HEK293 (cell line): ENCODE results near the gene TP63.

Source experiments
- CTCF ChIA-PET: fragments of 350-600 bp; formaldehyde crosslinking; extraction: SDS; loops from one replicate; lab custom pipeline; 2021; ENCODE audit warnings: antibody characterized with exemption; lab: Yijun Ruan, JAX
- POLR2A ChIA-PET: fragments of 300-600 bp; formaldehyde crosslinking; extraction: SDS; loops from one replicate; lab custom pipeline; 2020; ENCODE audit warnings: antibody characterized with exemption, inconsistent platforms; lab: Yijun Ruan, JAX
- H3K27ac ChIP-seq: fragments of 200-500 bp; sonication (Bioruptor generic); 2 replicates; pipeline ENCODE4 v1.5.1; 2014; ENCODE audit warnings: low read depth, low read length, control low read depth, inconsistent platforms; ENCODE audit errors: extremely low read depth
- H3K36me3 ChIP-seq, 2 experiments: fragments of 200-500 bp in 1 of 2; sonication (Bioruptor generic) in 1 of 2; 1 replicate in 1 of 2; 2 replicates in 1 of 2; pipeline ENCODE4 v1.5.1; 2014 to 2017; ENCODE audit warnings: inconsistent platforms in 2 of 2, low read length in 2 of 2; ENCODE audit not compliant: control insufficient read depth in 2 of 2, insufficient read depth in 1 of 2
- H3K4me1 ChIP-seq: fragments of 200-500 bp; sonication (Bioruptor generic); 2 replicates; pipeline ENCODE4 v1.5.1; 2014; ENCODE audit warnings: mild to moderate bottlenecking, low read length, inconsistent platforms; ENCODE audit not compliant: control insufficient read depth, insufficient read depth
- H3K4me3 ChIP-seq: 2 replicates; pipeline ENCODE4 v1.5.1; 2011; ENCODE audit warnings: low read depth, mild to moderate bottlenecking, control low read depth, low read length, moderate library complexity
- H3K9me3 ChIP-seq: fragments of 200-500 bp; sonication (Bioruptor generic); 2 replicates; pipeline ENCODE4 v1.5.1; 2014; ENCODE audit warnings: low read depth, low read length, inconsistent platforms; ENCODE audit not compliant: control insufficient read depth, insufficient read depth
- GLIS1 ChIP-seq: fragments of 450-650 bp; formaldehyde crosslinking; IDR thresholded peaks from 2 replicates; pipeline ENCODE4 v1.5.1; 2016; ENCODE audit warnings: missing biosample characterization, missing genetic modification characterization
- KLF1 ChIP-seq: fragments of 450-650 bp; formaldehyde crosslinking; IDR thresholded peaks from 2 replicates; pipeline ENCODE4 v1.5.1; 2016; ENCODE audit warnings: missing biosample characterization, missing genetic modification characterization
- ZBTB11 ChIP-seq: fragments of 450-650 bp; formaldehyde crosslinking; conservative IDR thresholded peaks from 2 replicates; pipeline ENCODE4 v1.5.1; 2016; ENCODE audit warnings: low read depth, missing biosample characterization, missing genetic modification characterization
- ZBTB17 ChIP-seq: fragments of 450-650 bp; formaldehyde crosslinking; IDR thresholded peaks from 2 replicates; pipeline ENCODE4 v1.5.1; 2016; ENCODE audit warnings: missing biosample characterization, missing genetic modification characterization
- ZNF140 ChIP-seq: fragments of 450-650 bp; formaldehyde crosslinking; IDR thresholded peaks from 2 replicates; pipeline ENCODE4 v1.5.1; 2016; ENCODE audit warnings: missing biosample characterization, missing genetic modification characterization
- ZNF148 ChIP-seq: fragments of 450-650 bp; formaldehyde crosslinking; IDR thresholded peaks from 2 replicates; pipeline ENCODE4 v1.5.0; 2017; ENCODE audit warnings: missing biosample characterization, missing genetic modification characterization, borderline replicate concordance
- ZNF175 ChIP-seq: fragments of 450-650 bp; formaldehyde crosslinking; IDR thresholded peaks from 2 replicates; pipeline ENCODE4 v1.5.1; 2016; ENCODE audit warnings: missing biosample characterization, missing genetic modification characterization
- ZNF311 ChIP-seq: fragments of 450-650 bp; formaldehyde crosslinking; IDR thresholded peaks from 2 replicates; pipeline ENCODE4 v1.5.1; 2017; ENCODE audit warnings: missing biosample characterization, missing genetic modification characterization, borderline replicate concordance
- ZNF394 ChIP-seq: fragments of 450-650 bp; formaldehyde crosslinking; IDR thresholded peaks from 2 replicates; pipeline ENCODE4 v1.5.1; 2016; ENCODE audit warnings: missing biosample characterization, missing genetic modification characterization, mild to moderate bottlenecking, moderate library complexity, borderline replicate concordance
- ZNF521 ChIP-seq: fragments of 450-650 bp; formaldehyde crosslinking; IDR thresholded peaks from 2 replicates; pipeline ENCODE4 v1.5.1; 2017; ENCODE audit warnings: missing biosample characterization, mild to moderate bottlenecking, missing genetic modification characterization
- ZNF529 ChIP-seq: fragments of 450-650 bp; formaldehyde crosslinking; IDR thresholded peaks from 2 replicates; pipeline ENCODE4 v1.5.1; 2017; ENCODE audit warnings: missing genetic modification characterization, missing biosample characterization; ENCODE audit not compliant: insufficient replicate concordance
- ZNF561 ChIP-seq: fragments of 450-650 bp; IDR thresholded peaks from 2 replicates; pipeline ENCODE4 v1.5.1; 2018; ENCODE audit warnings: missing biosample characterization, missing genetic modification characterization, borderline replicate concordance
- ZNF626 ChIP-seq: fragments of 450-650 bp; sonication (Bioruptor Pico); formaldehyde crosslinking; IDR thresholded peaks from 2 replicates; pipeline ENCODE4 v1.5.1; 2018; ENCODE audit warnings: missing biosample characterization, missing genetic modification characterization, inconsistent platforms
- ZNF777 ChIP-seq: fragments of 450-650 bp; formaldehyde crosslinking; IDR thresholded peaks from 2 replicates; pipeline ENCODE4 v1.5.1; 2017; ENCODE audit warnings: missing biosample characterization, missing genetic modification characterization, borderline replicate concordance
- ZNF830 ChIP-seq: fragments of 450-650 bp; IDR thresholded peaks from 2 replicates; pipeline ENCODE4 v1.5.0; 2018; ENCODE audit warnings: missing biosample characterization, missing genetic modification characterization, low read depth, mild to moderate bottlenecking, moderate library complexity
- TF ChIP-seq, protein P1 (sequence below): fragments of 450-650 bp; formaldehyde crosslinking; IDR thresholded peaks from 2 replicates; pipeline ENCODE4 v1.5.1; 2017; ENCODE audit warnings: missing biosample characterization, missing genetic modification characterization
- TF ChIP-seq, protein P2 (sequence below): fragments of 450-650 bp; formaldehyde crosslinking; IDR thresholded peaks from 2 replicates; pipeline ENCODE4 v1.5.1; 2017; ENCODE audit warnings: missing biosample characterization, missing genetic modification characterization

The TP63 gene

GRCh38 chr3:189826566-189826965 lies 195.4 kb downstream of the TP63 start (continued):
- TF ChIP-seq ZNF148 (no peak), ZNF777 (no peak), ZNF830 (tag by site-specific recombination) (no peak), GLIS1 (tag by site-specific recombination) (no peak), ZNF311 (tag by site-specific recombination) (no peak)

DNA sequence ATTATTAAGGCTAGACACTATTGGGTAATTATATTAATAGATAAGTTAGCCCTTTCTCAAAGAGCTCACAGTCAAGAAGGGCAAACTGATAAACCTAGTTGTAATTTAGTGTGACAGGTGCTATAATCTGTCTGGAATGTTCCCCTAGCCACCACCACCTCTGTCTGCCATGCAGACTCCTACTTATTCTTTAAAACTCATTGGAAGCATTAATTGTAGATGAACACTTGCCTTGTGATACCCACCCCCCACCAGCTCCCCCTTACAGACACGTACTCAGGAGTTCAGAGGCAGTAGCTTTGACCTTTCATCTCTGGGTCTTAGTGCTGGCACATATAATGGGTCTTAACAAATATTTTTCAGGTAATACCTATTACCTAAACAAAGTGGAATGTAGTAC lies 195.9 kb downstream of the TP63 start:
- CTCF ChIA-PET: no interaction called here
- H3K27ac ChIP-seq: no peak overlapping the region
- no peaks in the 10 kb centered on the region for H3K9me3 ChIP-seq
- POLR2A ChIA-PET: no interaction called here
- no peak overlapping the region for H3K4me3 ChIP-seq
- H3K4me1 ChIP-seq: peaks cover 4% of the 10 kb centered on the region; the same call in 1 of the 2 replicates
- H3K36me3 ChIP-seq: no peaks in the 10 kb centered on the region
- TF ChIP-seq ZBTB17: no peak
- no peak for TF ChIP-seq ZBTB11
- TF ChIP-seq, protein P1, sequence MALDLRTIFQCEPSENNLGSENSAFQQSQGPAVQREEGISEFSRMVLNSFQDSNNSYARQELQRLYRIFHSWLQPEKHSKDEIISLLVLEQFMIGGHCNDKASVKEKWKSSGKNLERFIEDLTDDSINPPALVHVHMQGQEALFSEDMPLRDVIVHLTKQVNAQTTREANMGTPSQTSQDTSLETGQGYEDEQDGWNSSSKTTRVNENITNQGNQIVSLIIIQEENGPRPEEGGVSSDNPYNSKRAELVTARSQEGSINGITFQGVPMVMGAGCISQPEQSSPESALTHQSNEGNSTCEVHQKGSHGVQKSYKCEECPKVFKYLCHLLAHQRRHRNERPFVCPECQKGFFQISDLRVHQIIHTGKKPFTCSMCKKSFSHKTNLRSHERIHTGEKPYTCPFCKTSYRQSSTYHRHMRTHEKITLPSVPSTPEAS (tag by site-specific recombination): no peak
- no peak for TF ChIP-seq ZNF140 (tag by site-specific recombination)
- TF ChIP-seq ZNF521 (tag by site-specific recombination): no peak
- TF ChIP-seq, protein P2, sequence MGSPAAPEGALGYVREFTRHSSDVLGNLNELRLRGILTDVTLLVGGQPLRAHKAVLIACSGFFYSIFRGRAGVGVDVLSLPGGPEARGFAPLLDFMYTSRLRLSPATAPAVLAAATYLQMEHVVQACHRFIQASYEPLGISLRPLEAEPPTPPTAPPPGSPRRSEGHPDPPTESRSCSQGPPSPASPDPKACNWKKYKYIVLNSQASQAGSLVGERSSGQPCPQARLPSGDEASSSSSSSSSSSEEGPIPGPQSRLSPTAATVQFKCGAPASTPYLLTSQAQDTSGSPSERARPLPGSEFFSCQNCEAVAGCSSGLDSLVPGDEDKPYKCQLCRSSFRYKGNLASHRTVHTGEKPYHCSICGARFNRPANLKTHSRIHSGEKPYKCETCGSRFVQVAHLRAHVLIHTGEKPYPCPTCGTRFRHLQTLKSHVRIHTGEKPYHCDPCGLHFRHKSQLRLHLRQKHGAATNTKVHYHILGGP (tag by site-specific recombination): no peak
- TF ChIP-seq KLF1 (tag by site-specific recombination): no peak
- no peak for TF ChIP-seq ZNF626 (tag by site-specific recombination)
- TF ChIP-seq ZNF561: no peak
- no peak for TF ChIP-seq ZNF529 (tag by site-specific recombination)
- TF ChIP-seq ZNF175 (tag by site-specific recombination): no peak
- TF ChIP-seq ZNF394 (tag by site-specific recombination): no peak
